ENCODE results near the gene MEF2B.
"Not testable (repeated sequence)": the region's sequence is repeated elsewhere in the genome, so short reads cannot be mapped to it uniquely, and the experiment has no call there.

MEF2B gene

DNA sequence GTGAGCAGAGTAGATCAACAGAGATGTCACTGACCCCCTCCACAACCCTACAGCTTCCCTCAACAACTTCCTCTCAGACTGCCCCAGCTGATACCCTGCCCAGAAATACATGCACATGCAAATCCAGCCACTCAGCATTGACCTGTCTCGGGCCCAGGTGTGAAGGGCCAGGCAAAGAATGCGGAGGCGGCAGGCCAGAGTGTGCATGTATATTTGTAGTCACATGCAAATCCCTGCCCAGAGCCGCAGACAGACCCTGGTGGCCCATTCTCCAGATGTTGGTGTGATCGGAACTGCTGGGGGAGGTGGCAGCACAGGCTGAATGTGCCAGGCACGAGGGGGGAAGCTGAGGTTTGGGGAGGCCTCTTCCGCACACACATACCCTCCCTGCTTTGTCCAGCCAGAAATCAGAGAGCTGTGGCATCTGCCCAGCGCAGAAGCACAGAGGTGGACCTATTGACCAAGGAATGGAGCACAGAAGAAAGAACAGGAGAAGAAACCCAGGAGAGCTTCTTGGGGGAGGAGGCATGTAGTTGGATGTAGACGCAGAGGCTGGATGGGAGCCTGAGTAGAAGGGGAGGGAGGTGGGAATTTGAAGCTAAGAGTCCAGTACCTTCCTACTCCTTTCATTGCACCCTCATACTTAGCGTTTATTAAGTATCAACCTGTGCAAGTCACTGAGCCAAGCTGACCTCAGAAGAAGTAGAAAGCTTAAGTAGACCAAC is 14.4 kb downstream of the MEF2B start:
- no peak for DNase-seq (ENCODE audit: low read depth)

DNA sequence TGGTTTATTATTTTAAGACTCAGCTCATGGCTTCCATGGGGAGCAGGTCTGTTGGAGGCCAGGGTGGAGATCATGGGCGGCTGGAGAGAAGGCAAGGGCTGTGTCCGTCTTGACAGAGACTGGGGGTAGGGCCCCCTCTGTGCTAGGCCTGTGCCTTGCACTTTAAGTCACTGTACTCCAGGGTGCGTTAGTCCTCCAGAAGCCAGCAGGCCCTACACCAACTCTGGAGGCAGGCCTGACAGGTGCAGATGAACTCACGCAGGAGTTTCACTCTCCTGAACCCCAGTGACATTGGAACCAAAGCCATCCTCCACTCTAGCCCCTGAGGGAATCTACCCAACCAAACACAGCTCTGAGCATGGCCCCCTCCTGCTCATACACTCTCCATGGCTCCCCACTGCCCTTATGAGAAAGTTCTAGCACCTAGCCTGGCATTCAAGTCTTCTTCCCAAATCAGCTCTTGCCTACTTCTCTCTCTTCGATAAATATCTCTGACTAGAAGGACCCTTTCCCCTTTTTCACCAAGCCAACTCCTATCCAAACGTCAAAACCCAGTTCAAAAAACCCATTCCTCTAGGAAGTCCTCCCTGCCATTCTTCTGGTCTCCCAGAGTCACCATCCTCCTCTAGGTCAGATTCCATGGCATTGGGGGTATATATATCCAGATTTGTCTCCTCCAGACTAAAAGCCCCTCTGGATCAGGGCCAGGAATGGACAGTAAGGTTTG is 15.1 kb downstream of the MEF2B start:
- no peak for DNase-seq (ENCODE audit: low read depth)

DNA sequence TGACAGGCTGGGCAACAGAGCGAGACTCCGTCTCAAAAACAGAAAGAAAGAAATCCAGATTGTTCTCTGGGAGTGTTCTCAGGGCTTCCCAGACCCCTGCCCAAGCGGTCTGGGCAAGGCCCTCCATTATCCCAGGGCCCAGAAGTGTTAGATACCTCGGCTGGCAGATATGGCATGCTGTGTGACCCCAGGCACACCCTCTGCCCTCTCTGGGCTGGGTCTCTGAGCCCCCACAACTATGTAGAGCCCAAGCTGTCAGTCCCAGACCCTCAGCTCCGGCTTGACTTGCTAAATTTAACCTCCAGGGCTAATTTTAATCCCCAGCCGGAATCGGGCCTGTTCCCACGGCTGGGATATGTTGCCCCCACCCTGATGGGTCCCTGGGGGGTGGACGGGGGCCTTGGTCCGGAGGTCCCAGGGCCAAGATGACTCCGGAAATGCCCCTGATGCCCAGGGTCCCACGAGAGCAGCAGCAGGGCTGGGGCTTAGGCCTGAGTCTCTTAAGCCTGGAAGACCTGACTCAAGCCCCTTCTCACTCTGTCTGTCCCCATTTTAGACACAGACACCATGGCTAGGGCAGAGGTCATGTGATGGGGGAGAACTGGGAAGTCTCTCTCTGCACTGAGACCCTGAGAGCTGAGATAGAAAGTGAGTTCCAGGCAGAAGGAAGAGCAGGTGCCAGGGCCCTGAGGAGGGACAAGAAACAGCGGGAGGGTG is 17.2 kb downstream of the MEF2B start:
- no peak for DNase-seq (ENCODE audit: low read depth)

DNA sequence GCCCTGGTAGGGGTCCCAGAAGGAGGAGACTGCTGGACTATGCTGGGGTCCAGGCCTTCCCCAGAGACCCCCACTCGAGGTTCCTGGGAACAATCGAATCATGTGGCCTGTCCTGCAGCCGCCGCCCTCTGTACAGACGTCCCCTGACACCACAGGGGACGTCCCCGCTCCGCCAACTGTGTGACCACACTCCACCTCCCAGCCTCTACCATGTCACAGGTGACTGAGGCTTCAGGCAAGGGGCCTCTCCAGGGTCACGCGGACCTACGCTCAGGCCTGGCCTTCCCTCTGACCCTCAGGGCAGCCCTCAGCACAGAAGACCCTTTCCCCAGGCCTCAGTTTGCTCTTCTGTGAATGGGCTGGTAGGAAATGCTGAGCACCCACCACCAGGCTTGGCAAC is 18.6 kb downstream of the MEF2B start:
- DNase-seq (ENCODE audit: low read depth): no peak

DNA sequence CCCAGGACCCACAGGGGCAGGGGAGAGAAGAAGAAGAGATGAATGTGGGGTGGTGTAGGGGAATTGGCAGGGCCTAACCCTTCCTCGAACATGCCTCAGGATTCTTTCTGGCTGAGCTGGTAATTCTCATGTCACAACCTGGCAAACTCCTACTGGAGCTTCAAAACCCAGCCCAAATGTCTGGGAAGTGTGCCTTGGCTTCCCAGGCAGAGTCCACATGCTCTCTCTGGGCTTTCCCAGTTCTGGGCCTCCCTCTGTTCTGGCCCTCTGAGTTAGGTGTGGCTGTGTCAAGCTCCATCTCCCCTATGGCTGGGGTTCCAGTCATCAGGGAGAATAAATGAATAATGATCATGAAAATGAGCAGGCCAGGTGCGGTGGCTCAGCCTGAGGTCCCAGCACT is 20.6 kb downstream of the MEF2B start:
- DNase-seq (ENCODE audit: low read depth): no peak

DNA sequence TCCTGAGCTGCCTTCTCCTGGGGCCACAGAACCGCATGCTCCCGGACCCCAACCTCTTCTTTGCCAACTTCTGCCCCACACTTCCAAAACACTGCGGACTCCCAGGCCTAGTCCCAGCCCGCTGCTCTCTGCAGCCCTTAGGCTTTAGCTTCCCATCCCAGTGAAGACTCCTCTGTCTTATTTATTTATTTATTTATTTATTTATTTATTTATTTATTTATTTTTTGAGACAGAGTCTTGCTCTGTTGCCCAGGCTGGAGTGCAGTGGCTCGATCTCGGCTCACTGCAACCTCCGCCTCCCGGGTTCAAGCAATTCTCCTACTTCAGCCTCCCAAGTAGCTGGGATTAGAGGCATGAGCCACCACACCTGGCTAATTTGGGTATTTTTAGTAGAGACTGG is 21.6 kb downstream of the MEF2B start:
- DNase-seq (ENCODE audit: low read depth): not testable (repeated sequence)

DNA sequence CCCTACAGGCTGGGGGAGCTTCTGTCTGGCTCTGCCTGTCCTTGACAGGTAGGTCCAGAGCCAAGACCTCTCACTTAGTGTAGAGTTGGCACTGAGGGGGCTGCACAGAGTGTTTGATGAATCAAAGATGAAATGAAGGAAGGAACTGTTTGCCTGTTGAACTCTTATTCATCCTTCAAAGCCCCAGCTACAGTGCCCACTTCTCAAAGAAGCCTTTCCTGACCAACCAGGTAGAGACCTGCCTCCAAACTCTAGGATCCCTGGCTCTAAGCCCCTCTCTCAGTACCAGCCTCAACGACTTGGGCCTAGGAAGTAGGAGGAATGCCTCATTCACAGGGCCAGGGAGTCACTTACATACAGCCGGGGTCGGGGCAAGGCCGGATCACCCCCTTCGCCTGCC is 22.7 kb downstream of the MEF2B start:
- DNase-seq (ENCODE audit: low read depth): no peak

DNA sequence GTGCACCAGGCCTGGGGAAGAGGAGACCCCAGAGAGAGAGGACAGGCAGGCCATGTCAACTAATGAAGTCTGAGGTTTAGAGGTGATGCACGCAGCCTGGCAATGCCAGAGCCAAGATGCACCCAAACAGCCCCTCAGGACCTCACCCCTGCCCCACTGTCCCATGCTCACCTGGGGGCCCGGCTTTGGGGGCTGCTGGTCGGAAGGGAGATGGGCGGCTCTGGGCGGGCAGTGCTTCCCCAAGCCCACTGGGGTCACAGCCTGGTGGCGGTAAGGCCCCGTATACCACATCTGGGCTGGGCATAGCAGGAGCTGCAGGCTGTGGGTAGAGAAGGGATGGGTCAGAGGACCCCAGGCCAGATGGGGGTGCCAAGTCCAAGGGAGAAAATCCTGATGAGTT is 23.2 kb downstream of the MEF2B start:
- DNase-seq (ENCODE audit: low read depth): no peak

DNA sequence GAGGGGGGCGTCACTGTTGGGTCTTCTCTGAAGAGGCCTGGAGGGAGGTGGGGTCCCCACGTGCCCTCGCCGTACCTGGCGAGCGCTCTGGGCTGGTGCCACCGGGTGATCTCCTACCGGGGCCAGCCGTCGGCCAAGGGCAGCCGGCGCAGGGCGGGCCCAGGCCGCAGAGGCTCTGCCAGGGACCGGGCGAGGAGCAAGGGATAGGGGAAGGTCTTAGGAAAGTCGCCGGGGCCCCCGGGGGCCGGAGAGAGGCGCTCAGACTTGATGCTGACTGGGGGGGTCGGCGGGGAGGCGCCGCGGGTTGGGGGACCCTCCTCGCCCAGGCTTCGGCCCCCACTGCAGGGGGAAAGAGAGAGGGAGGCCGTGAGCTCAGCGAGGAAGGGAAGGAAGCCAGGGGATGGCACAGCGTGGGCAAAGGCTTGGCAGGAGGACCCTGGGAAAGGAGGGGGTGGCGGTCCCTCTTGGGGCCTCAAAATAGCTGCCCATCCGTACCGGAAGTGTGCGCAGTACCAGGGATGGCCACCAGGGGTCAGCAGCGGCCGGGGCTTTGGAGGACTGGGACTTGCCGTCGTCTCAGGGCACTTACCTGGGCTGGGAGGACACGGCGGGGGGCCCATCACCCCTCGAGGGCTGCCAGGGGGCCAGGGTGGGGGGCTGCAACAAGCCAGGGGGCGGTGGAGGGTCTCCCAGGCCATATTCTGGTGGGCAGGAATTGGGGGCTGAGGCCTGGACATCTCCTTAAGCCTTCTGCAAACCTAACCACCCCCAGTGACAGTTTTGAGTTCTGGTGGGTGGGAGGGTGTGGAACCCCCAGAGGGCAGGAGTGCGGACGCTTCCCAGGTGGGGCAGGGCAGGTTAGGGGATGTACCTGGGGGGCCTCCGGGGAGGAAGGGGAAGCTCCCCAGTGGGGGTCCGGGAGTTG is 24.1 kb downstream of the MEF2B start:
- peak; percentile 82 for DNase-seq (ENCODE audit: low read depth)

DNA sequence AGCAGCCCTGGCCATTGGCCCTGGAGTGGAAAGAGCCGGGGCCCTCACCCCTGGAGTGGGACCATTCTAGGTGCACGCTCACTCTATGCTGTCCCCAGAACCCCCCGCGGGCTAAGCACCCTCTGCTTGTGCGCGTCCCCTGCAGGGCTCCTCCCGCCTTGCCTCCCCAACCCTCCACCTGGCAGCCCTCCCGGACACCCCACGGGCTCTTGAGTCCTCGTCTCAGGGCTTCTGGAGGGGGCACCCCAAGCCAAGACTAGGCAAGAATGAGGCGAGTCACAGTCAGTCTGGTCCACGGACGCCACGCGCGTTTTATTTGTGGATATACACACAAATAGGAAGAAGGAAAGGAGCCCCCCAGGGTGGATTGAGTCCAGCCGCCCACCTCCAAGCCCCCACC is 24.8 kb downstream of the MEF2B start:
- DNase-seq (ENCODE audit: low read depth): no peak

DNA sequence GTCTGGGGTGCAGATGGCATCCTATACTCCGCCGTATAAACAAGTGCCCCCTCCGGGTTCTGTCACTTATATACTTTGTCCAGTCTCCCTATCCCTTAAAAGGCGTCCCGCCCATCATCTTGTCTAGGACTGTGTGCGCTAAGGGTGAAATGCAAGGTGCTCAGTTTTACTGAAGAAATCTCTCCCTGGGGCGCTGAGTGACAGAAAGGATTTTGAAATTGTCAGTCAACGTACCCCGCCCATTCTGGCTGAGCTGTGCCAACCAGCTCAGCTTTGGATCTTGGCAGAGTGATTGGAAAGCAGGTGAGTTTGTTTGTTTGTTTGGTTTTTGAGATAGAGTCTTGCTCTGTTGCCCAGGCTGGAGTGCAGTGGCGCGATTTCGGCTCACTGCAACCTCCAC is 27.7 kb downstream of the MEF2B start:
- no peak for DNase-seq (ENCODE audit: low read depth)

DNA sequence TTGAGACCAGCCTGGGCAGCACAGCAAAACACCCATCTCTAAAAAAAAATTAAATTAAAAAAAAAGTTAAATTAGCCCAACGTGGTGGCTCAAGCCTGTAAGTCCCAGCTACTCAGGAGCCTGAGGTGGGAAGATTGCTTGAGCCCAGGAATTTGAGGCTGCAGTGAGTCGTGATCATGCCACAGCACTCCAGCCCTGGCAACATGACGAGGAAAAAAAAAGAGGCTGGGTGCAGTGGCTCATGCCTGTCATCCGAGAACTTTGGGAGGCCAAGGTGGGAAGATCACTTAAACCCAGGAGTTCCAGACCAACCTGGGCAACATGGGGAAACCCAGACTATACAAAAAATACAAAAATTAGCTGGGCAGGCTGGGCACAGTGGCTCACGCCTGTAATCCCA is 29.6 kb downstream of the MEF2B start:
- DNase-seq (ENCODE audit: low read depth): no peak

DNA sequence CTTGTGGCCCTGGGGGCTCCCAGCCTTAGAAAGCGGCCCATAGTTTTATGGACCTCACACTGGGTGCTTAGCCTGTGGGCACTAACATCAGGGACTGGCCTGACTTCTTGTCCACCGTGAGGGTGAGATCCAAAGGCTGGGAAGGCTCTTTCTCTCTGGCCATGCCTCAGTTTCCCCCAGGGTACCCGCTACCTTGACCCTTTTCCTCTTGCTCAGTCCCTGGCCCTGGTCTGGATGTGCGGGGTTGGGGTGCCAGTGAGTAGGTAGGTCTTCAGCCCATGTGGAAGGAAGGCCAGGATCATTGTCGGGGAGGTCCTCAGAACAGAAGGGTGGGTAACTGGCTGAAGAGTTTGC is 30.2 kb downstream of the MEF2B start:
- DNase-seq (ENCODE audit: low read depth): no peak

DNA sequence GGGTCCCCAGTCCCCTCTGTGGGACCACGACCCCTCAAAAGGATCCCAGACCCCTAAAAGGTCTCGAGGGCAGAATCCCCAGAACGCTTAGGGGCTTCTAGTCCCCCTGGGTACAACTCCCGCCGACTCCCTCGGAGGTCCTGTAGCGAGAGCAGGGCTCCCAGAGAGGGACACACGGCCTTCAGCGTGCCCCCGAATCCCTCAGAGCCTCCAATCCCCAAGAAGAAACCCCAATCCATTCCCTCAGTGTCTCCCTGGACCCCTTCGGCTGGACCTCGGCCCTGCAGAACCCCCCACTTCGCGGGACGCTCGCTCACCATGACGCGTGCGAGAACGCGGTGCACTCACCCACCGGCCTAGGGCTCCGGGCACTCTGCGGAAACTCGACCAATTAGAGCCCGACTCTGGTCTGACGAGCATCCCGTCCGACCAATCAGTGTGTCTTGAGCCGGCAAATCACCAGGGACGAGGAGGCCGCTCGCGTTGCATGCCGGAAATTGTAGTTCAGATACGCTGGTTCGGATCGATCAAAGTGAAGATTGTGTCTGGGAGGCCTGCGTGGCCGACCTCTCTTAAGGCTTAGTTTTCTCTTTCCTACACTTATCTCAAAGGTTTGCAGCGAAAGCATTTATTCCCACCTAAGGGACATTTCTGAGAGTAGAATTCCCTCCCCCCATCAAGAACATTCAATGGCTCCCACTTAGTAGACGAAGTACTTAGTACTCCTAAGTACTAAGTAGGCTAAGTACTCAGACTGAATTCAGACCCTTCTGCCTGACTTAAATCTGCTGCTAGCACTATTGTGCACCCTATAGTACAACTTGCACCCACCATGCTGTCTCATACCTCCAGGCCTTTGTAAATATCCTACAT is 31.7 kb downstream of the MEF2B start, which contains the start of gene TMEM161A:
TMEM161A (minus strand) TSS at position 370 of the 873 bp plus-strand sequence; CDS start at position 320, 50 bp downstream.
- DNase-seq (ENCODE audit: low read depth): peak; percentile 94

DNA sequence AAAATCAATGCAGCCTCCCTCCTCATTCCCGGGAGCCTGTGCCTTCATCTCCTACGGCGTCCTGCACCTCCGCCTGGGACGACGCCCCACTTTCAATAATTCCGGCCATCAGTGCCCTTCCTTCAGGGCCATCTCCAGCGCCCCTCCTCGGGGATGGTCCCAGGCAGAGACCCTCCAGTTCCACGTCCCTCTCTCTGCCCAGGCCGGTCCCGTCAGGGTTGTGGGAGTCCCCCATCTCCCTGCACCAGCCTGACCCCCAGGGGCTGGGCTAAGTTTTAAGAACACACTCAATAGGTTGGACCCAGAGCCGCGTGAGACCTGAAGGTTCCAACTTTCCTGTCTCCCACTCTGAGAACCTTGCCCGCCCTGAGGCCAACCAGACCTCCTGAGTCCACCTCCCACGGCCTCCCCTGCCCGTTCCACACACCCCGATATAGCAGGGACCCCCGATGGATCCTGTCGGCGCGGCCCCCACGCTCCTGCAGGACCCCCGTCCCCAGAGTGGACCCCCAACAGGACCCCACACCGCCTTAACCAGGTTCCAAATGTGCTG is 32.4 kb downstream of the MEF2B start:
- DNase-seq (ENCODE audit: low read depth): no peak

DNA sequence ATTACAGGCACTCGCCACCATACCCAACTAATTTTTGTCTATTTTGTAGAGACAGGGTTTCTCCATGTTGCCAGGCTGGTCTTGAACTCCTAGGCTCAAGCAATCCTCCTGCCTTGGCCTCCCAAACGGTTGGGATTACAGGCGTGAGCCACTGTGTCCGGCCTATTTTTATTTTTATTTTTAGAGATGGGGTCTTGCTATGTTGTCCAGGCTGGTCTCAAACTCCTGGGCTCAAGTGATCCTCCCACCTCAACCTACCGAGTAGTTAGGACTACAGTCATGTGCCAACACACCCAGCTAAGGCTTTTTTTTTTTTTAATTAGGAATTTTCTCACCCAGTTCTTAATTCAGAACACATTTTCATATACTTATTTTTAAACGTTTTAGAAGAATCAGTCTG is 34.4 kb downstream of the MEF2B start:
- not testable (repeated sequence) for DNase-seq (ENCODE audit: low read depth)

DNA sequence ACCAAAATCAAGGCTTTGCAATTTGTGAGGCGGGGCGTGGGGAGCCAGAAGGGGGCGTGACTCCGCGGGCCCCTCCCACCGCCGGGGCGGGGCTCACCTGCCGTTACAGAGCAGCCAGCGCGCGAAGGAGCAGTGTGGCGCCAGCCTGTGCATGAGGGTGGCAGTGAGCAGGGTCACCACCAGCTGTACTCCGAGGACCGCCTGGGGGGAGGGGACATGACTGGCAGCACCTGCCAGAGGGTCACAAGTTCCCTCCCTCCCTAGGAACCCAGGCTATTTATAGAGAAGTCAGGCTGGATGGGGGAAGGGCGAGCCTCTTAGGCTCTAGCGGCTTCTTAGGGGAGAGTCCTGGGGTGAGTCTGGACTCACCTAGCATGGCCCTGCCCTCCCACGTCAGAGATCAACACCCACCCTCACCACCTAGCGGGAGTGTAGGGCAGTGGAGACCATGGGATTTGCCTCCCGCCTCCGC is 35.3 kb downstream of the MEF2B start:
- peak; percentile 14 for DNase-seq (ENCODE audit: low read depth)

DNA sequence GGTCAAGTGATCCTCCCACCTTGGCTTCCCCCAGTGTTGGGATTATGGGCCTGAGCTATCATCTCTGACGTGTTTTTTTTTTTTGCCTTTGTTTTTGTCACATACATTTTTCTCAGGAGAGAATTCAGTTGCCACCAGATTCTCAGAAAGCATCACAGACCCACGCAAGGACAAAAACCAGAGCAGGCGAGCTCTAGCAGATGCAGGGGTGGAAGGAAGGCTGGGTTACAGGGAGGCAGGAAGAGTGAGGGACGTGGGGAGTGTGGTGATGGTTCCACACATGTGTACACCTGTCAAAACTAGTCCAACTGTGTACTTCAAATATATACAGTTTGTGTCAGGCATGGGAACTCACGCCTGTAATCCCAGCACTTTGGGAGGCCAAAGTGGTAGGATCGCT is 36.1 kb downstream of the MEF2B start:
- no peak for DNase-seq (ENCODE audit: low read depth)

DNA sequence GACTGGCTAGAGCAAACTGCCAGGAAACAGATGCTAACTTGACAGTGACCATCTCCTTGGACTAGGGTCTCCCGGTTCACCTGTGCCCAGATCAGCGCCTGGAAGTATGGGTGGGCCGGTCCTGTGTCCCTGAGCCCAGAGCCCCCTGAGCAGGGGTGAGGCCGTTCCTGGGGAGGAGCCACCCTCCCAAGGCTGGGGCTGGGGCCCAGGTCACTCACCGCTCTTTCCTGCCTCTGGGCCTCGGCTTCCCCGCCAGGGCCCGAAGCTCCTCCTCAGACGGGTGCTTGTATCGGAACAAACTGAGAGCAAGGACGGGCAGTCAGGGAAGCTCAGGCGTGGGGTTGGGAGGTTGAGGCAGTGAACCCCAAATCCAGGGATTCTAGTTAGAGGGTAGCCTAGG is 37.2 kb downstream of the MEF2B start:
- no peak for DNase-seq (ENCODE audit: low read depth)

DNA sequence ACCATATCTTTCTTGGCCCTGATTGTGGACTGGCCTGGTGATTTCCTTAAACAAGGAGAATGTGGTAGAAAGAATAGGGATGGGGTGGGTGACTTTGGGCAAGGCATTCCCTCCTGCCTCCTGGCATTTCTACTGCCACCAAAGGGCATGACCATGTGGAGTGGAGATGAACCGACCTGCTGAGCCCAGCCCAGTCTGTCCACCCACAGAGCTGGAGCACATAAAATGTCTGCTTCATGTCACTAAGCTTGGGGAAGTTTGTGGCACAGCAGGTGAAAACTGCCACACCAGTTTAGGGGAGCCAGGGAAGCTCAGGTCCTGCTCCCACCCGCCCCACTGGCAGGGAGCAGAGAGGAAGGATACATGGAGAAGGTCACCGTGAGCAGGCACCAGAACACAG is 38.1 kb downstream of the MEF2B start:
- no peak for DNase-seq (ENCODE audit: low read depth)

DNA sequence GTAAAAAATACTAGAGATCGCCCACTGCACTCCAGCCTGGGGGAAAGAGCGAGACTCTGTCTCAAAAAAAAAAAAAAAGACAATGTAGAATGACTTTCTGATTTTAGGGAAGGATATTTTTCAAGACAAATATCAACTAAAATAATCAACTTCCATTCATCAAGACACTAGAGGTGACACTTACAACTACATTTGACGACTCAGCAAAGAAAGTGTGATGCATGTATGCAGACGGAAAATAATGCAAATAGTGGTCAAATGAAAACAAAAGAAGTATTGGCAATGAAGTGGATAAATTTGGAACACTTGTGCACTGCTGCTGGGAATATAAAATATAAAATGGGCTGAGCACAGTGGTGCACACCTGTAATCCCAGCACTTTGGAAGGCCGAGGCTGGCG is 44.0 kb downstream of the MEF2B start:
- no peak for DNase-seq (ENCODE audit: low read depth)

Measured in activated gamma-delta T cell treated with anti-CD3 and anti-CD28 coated beads, Interleukin-2, amount 50 U/mL, for 16 hours (primary cell).